Activated naive CD8-positive, alpha-beta T cell treated with anti-CD3 and anti-CD28 coated beads for 36 hours (primary cell): Measurements from ENCODE around the gene OR4A5. TPM values are rescaled to one million over a fixed set of nuclear protein-coding genes. Genes with fewer than 3 reads are reported as not detected.
"Not testable (repeated sequence)": the region's sequence is repeated elsewhere in the genome, so short reads cannot be mapped to it uniquely, and the experiment has no call there.

Experiments
- DNase-seq: peaks from one replicate; pipeline ENCODE4 v3.0.0; 2021
- H3K27ac Mint-ChIP-seq: one replicate; pipeline ENCODE4 v1.8.0; 2022; ENCODE audit warnings: mild to moderate bottlenecking, moderate library complexity, mixed read lengths
- H3K27me3 Mint-ChIP-seq: one replicate; pipeline ENCODE4 v1.8.0; 2022; ENCODE audit warnings: mild to moderate bottlenecking, mixed read lengths
- H3K36me3 Mint-ChIP-seq: one replicate; pipeline ENCODE4 v1.8.0; 2021; ENCODE audit warnings: mild to moderate bottlenecking, mixed read lengths
- H3K4me1 Mint-ChIP-seq: one replicate; pipeline ENCODE4 v1.8.0; 2021; ENCODE audit warnings: mixed read lengths
- H3K4me3 Mint-ChIP-seq: one replicate; pipeline ENCODE4 v1.8.0; 2022; ENCODE audit warnings: mild to moderate bottlenecking, moderate library complexity, mixed read lengths
- H3K9me3 Mint-ChIP-seq: one replicate; pipeline ENCODE4 v1.8.0; 2022; ENCODE audit warnings: mixed read lengths
- total RNA-seq, 2 experiments: library from RNA; stranded (reverse); gene quantifications; one replicate each; pipeline ENCODE4 v1.2.3, GENCODE V29; 2021

Gene OR4A5, protein sequence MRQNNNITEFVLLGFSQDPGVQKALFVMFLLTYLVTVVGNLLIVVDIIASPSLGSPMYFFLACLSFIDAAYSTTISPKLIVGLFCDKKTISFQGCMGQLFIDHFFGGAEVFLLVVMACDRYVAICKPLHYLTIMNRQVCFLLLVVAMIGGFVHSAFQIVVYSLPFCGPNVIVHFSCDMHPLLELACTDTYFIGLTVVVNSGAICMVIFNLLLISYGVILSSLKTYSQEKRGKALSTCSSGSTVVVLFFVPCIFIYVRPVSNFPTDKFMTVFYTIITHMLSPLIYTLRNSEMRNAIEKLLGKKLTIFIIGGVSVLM
- total RNA-seq = not detected

GRCh38 chr11:54706532-54706931, at the start of gene OR4A5:
OR4A5 (plus strand) TSS chr11:54706832; CDS start chr11:54706885, 53 bp downstream.
- DNase-seq, H3K27ac Mint-ChIP-seq, H3K4me1 Mint-ChIP-seq, H3K4me3 Mint-ChIP-seq, H3K36me3 Mint-ChIP-seq, H3K27me3 Mint-ChIP-seq: not testable (repeated sequence)
- H3K9me3 Mint-ChIP-seq = peaks cover 17% of the 10 kb centered on the region

DNA sequence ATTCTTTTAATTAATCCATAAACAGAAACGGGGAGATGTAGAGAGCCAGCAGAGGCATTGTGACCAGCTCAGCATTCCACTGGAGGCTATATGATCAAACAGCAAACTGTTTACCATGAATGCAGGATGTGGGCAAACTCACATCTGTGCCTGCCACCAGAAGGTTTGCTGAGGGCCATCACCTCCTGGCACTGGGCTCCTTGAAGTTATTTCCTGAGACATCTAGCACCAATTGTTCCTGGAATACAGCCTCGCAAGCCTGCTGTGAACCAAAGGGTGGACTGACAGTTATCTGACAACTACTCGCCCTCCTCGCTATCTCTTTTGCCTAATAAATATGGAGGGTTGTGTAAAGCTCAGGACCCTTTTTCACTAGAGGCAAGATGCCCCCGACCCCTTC, 13.5 kb downstream of the OR4A5 start:
- not testable (repeated sequence) for H3K27me3 Mint-ChIP-seq, H3K9me3 Mint-ChIP-seq, H3K36me3 Mint-ChIP-seq, H3K27ac Mint-ChIP-seq, H3K4me1 Mint-ChIP-seq, H3K4me3 Mint-ChIP-seq, DNase-seq

Other genes starting within 250 kb of the OR4A5 start
- not detected for gene OR4C46, start 102.8 kb upstream of the OR4A5 start, total RNA-seq